HepG2 (cell line): Measurements from ENCODE around the gene VCPKMT. TPM values are rescaled to one million over a fixed set of nuclear protein-coding genes. Genes with fewer than 3 reads are reported as not detected.

Source experiments
- ATAC-seq: fragments of 200-7000 bp; cut with Tn5 transposase; 3 replicates; pipeline ENCODE4 v1.9.1; 2020; ENCODE audit warnings: mild to moderate bottlenecking, moderate library complexity
- BruUV-seq: library from RNA; stranded (reverse); fragments of 400-500 nt; replicated peaks from 2 replicates; lab custom pipeline; 2021; lab: Mats Ljungman, UMichigan
- CTCF ChIA-PET: fragments of 300-600 bp; formaldehyde crosslinking; extraction: SDS; loops from one replicate; lab custom pipeline; 2021; ENCODE audit warnings: low total read pairs, inconsistent platforms, low intra/inter-chr PET ratio; lab: Yijun Ruan, JAX
- POLR2A ChIA-PET: fragments of 350-600 bp; sonication (Branson Sonifier 250); formaldehyde crosslinking; loops from one replicate; lab custom pipeline; 2020; ENCODE audit warnings: antibody characterized with exemption, inconsistent platforms; lab: Yijun Ruan, JAX
- DNase-seq: peaks from one replicate; pipeline ENCODE4 v3.0.0-alpha.2; 2015; ENCODE audit warnings: low spot score
- FAIRE-seq: peaks from 3 replicates; lab custom pipeline; 2011; peaks lifted over from hg19 to GRCh38; lab: Jason Lieb, UNC
- H2AFZ ChIP-seq: one replicate; pipeline ENCODE4 v1.6.1; 2011; ENCODE audit warnings: low read length, inconsistent platforms
- H3K27ac ChIP-seq: fragments of 300-600 bp; 3 replicates; pipeline ENCODE4 v1.8.0; 2011; ENCODE audit warnings: mixed run types, mild to moderate bottlenecking, mixed read lengths, low read length, inconsistent platforms; ENCODE audit not compliant: insufficient read depth; ENCODE audit errors: extremely low read length
- H3K27me3 ChIP-seq, 2 experiments: fragments of 200-600 bp in 1 of 2; 2 replicates in 1 of 2; 3 replicates in 1 of 2; pipeline versions ENCODE4 v1.6.0 to v1.8.0; 2011; ENCODE audit warnings: low read length in 2 of 2, mild to moderate bottlenecking in 2 of 2, moderate library complexity in 2 of 2, inconsistent platforms in 1 of 2; ENCODE audit not compliant: insufficient read depth in 2 of 2, control insufficient read depth in 1 of 2
- H3K36me3 ChIP-seq, 2 experiments: fragments of 200-600 bp in 1 of 2; replicated peaks in 1 of 2; 2 replicates in 1 of 2; 3 replicates in 1 of 2; pipeline versions ENCODE4 v1.5.1 to v1.8.0; 2011; ENCODE audit warnings: low read length in 2 of 2, inconsistent platforms in 1 of 2; ENCODE audit not compliant: insufficient read depth in 2 of 2, control insufficient read depth in 1 of 2
- H3K4me1 ChIP-seq: 2 replicates; pipeline ENCODE4 v1.5.1; 2012; ENCODE audit warnings: low read length, inconsistent platforms; ENCODE audit not compliant: insufficient read depth
- H3K4me2 ChIP-seq: 2 replicates; pipeline ENCODE4 v1.6.0; 2011; ENCODE audit warnings: low read depth, low read length, inconsistent platforms
- H3K4me3 ChIP-seq, 3 experiments: fragments of 200-600 bp in 1 of 3; sonication (generic), shearing (Covaris generic) in 1 of 3; replicated peaks in 1 of 3; 2 replicates each; pipeline ENCODE4 v1.5.1; 2011 to 2016; ENCODE audit warnings: low read length in 3 of 3, inconsistent platforms in 2 of 3, low read depth in 2 of 3, mild to moderate bottlenecking in 2 of 3, control low read depth in 1 of 3, mixed read lengths in 1 of 3; ENCODE audit not compliant: insufficient read depth in 1 of 3
- H3K79me2 ChIP-seq: one replicate; pipeline ENCODE4 v1.6.1; 2011; ENCODE audit warnings: low read length, inconsistent platforms; ENCODE audit not compliant: insufficient read depth
- H3K9ac ChIP-seq: 2 replicates; pipeline ENCODE4 v1.6.0; 2011; ENCODE audit warnings: mild to moderate bottlenecking, low read depth, low read length, inconsistent platforms; ENCODE audit not compliant: insufficient read depth
- H3K9me3 ChIP-seq: 2 replicates; pipeline ENCODE4 v1.5.1; 2012; ENCODE audit warnings: mild to moderate bottlenecking, low read length
- H4K20me1 ChIP-seq: 2 replicates; pipeline ENCODE4 v1.6.0; 2011; ENCODE audit warnings: inconsistent platforms, mild to moderate bottlenecking, low read length, moderate library complexity; ENCODE audit not compliant: insufficient read depth
- ADNP ChIP-seq: sonication (generic); formaldehyde crosslinking; IDR thresholded peaks from 2 replicates; pipeline ENCODE4 v1.4.0; 2020; ENCODE audit warnings: missing genetic modification reagents
- ATM ChIP-seq: fragments of 450-650 bp; IDR thresholded peaks from 2 replicates; pipeline ENCODE4 v1.7.1; 2017; ENCODE audit warnings: mild to moderate bottlenecking, borderline replicate concordance
- HNRNPH1 ChIP-seq: fragments of 200-400 bp; formaldehyde crosslinking; optimal IDR thresholded peaks from 2 replicates; pipeline ENCODE3; 2017; ENCODE audit warnings: mild to moderate bottlenecking, low read depth, low read length
- JARID2 ChIP-seq: sonication (generic); formaldehyde crosslinking; IDR thresholded peaks from 2 replicates; pipeline ENCODE4 v1.8.1; 2023; ENCODE audit warnings: missing genetic modification reagents, inconsistent platforms; ENCODE audit not compliant: insufficient replicate concordance
- KDM5A ChIP-seq: fragments of 200-600 bp; sonication (generic); IDR thresholded peaks from 2 replicates; pipeline ENCODE4 v1.7.0; 2018; ENCODE audit warnings: antibody characterized with exemption, mild to moderate bottlenecking, low read length, borderline replicate concordance
- MTF2 ChIP-seq: sonication (generic); formaldehyde crosslinking; IDR thresholded peaks from 2 replicates; pipeline ENCODE4 v1.5.0; 2020; ENCODE audit warnings: missing genetic modification reagents, borderline replicate concordance
- PRDM4 ChIP-seq: sonication (generic); formaldehyde crosslinking; IDR thresholded peaks from 2 replicates; pipeline ENCODE4 v1.9.0; 2021; ENCODE audit warnings: missing genetic modification reagents, borderline replicate concordance
- ZNF121 ChIP-seq: sonication (generic); formaldehyde crosslinking; IDR thresholded peaks from 2 replicates; pipeline ENCODE4 v1.5.0; 2020; ENCODE audit warnings: mild to moderate bottlenecking, missing genetic modification reagents
- ZNF281 ChIP-seq: sonication (generic); formaldehyde crosslinking; IDR thresholded peaks from 2 replicates; pipeline ENCODE4 v1.4.0; 2020; ENCODE audit warnings: missing genetic modification reagents, borderline replicate concordance
- ZNF441 ChIP-seq: sonication (generic); formaldehyde crosslinking; IDR thresholded peaks from 2 replicates; pipeline ENCODE4 v1.7.0; 2021; ENCODE audit warnings: missing genetic modification reagents, borderline replicate concordance
- ZNF687 ChIP-seq: sonication (generic); formaldehyde crosslinking; IDR thresholded peaks from 2 replicates; pipeline ENCODE4 v1.5.1; 2020; ENCODE audit warnings: mild to moderate bottlenecking, missing genetic modification reagents, moderate library complexity
- ZNF737 ChIP-seq: sonication (generic); formaldehyde crosslinking; IDR thresholded peaks from 2 replicates; pipeline ENCODE4 v1.5.0; 2020; ENCODE audit warnings: missing genetic modification reagents, mild to moderate bottlenecking, borderline replicate concordance
- ZNF770 ChIP-seq: sonication (generic); formaldehyde crosslinking; IDR thresholded peaks from 2 replicates; pipeline ENCODE4 v1.5.0; 2020; ENCODE audit warnings: mild to moderate bottlenecking, missing genetic modification reagents
- WGBS: methylation state at CpG from one replicate; pipeline ENCODE4 v1.1.6; 2017; ENCODE audit warnings: low lambda C conversion rate; 5-methylcytosine and 5-hydroxymethylcytosine counted together
- in situ Hi-C: cut with HindIII; loops from 2 replicates; pipeline ENCODE4 v1.10.0; 2017; ENCODE audit warnings: low pct_unique_long_range_greater_than_20kb; ENCODE audit not compliant: extremely low pct_ligation_motif_present
- intact Hi-C: fragments of 100-400 bp; cut with micrococcal nuclease; formaldehyde crosslinking; loops from one replicate; pipeline ENCODE4 v1.10.0; 2022; ENCODE audit not compliant: unreplicated experiment
- polyA plus RNA-seq, 8 experiments: library from polyadenylated mRNA; depleted of rRNA in 3 of 8; stranded (reverse) in 7 of 8; unstranded in 1 of 8; fragments of >200 nt; fragmentation: Illumina TruSeq in 4 of 8; extraction: Trizol in 4 of 8; gene quantifications; 2 replicates each; pipeline versions ENCODE4 v1.2.1 to v1.2.3, GENCODE V29; 2011 to 2016; ENCODE audit warnings: low read depth in 4 of 8, missing spikeins in 1 of 8, mixed read lengths in 1 of 8; ENCODE audit not compliant: insufficient read depth in 1 of 8
- total RNA-seq, 5 experiments: library from RNA; depleted of rRNA; stranded (reverse); fragments of >200 nt; fragmentation: Illumina TruSeq; extraction: Trizol; gene quantifications; 2 replicates each; pipeline ENCODE4 v1.2.3, GENCODE V29; 2016; ENCODE audit warnings: low read depth in 1 of 5

The VCPKMT gene
- total and polyA plus RNA-seq, 2 of the 13 experiments (the other 11 are each of a cell fraction or from before 2014, with no cell fraction given), result 3.9 to 5.4 TPM

- 28% methylated on average over 2 of the region's 2 CpGs for WGBS
- Histone ChIP-seq H3K36me3 (no peaks in the 10 kb centered on the region), H3K4me2 (no peak overlapping the region), H4K20me1 (no peaks in the 10 kb centered on the region), H3K4me3 (no peak overlapping the region), H3K27ac (no peak overlapping the region), H3K79me2 (no peaks in the 10 kb centered on the region), H2AFZ (no peak overlapping the region), H3K9me3 (no peaks in the 10 kb centered on the region), H3K4me1 (peaks cover 6% of the 10 kb centered on the region; the same call in 1 of the 2 replicates), H3K9ac (no peak overlapping the region), H3K27me3 (peaks cover 3% of the 10 kb centered on the region in 2 experiments; a peak in 1 of 5 replicates)
- DNase-seq (no peak), FAIRE-seq (no peak), ATAC-seq (no peak)
- intact Hi-C loops (no loop called here), in situ Hi-C loops (no loop called here)
- ChIA-PET POLR2A (no interaction called here), CTCF (no interaction called here)
- BruUV-seq, result no TSS peak
- TF ChIP-seq KDM5A (no peak), ZNF441 (CRISPR knock-in tag) (no peak), ZNF281 (no peak), ZNF737 (CRISPR knock-in tag) (no peak), ATM (no peak), MTF2 (CRISPR knock-in tag) (no peak), PRDM4 (CRISPR knock-in tag) (no peak), ZNF687 (CRISPR knock-in tag) (no peak), ZNF121 (CRISPR knock-in tag) (no peak), ADNP (CRISPR knock-in tag) (no peak), JARID2 (CRISPR knock-in tag) (no peak), HNRNPH1 (no peak), ZNF770 (CRISPR knock-in tag) (no peak)
These were observed 30.1 kb downstream of the VCPKMT start for GRCh38 chr14:50086321-50086711.
